ENCODE data around the gene CTPS2.

- TF ChIP-seq, protein P1, sequence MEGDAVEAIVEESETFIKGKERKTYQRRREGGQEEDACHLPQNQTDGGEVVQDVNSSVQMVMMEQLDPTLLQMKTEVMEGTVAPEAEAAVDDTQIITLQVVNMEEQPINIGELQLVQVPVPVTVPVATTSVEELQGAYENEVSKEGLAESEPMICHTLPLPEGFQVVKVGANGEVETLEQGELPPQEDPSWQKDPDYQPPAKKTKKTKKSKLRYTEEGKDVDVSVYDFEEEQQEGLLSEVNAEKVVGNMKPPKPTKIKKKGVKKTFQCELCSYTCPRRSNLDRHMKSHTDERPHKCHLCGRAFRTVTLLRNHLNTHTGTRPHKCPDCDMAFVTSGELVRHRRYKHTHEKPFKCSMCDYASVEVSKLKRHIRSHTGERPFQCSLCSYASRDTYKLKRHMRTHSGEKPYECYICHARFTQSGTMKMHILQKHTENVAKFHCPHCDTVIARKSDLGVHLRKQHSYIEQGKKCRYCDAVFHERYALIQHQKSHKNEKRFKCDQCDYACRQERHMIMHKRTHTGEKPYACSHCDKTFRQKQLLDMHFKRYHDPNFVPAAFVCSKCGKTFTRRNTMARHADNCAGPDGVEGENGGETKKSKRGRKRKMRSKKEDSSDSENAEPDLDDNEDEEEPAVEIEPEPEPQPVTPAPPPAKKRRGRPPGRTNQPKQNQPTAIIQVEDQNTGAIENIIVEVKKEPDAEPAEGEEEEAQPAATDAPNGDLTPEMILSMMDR (IDR thresholded peaks at IDR 0.05) = no peak
- TF ChIP-seq POLR2A (IDR thresholded peaks at IDR 0.05) = no peak
Measured at GRCh38 chrX:16558489-16558888, 154.0 kb downstream of the CTPS2 start.

All from breast epithelium (tissue), 3 donors.